Body of pancreas (tissue), 4 donors: ENCODE data around the gene ZNF175.

Source experiments
- POLR2A ChIP-seq, 3 donors: fragments of 450-650 bp; IDR thresholded peaks; one replicate each; pipeline ENCODE4 v1.6.1; 2016; ENCODE audit warnings: antibody characterized with exemption in 3 of 3, mild to moderate bottlenecking in 2 of 3
- TF ChIP-seq, protein P1 (sequence below), 7 experiments: fragments of 450-650 bp in 4 of 7; fragments of 200-600 bp in 3 of 7; sonication (generic) in 3 of 7; IDR thresholded peaks; one replicate each; pipeline ENCODE4 v1.5.1; 2016 to 2019; ENCODE audit warnings: antibody characterized with exemption in 7 of 7

- TF ChIP-seq, protein P1, sequence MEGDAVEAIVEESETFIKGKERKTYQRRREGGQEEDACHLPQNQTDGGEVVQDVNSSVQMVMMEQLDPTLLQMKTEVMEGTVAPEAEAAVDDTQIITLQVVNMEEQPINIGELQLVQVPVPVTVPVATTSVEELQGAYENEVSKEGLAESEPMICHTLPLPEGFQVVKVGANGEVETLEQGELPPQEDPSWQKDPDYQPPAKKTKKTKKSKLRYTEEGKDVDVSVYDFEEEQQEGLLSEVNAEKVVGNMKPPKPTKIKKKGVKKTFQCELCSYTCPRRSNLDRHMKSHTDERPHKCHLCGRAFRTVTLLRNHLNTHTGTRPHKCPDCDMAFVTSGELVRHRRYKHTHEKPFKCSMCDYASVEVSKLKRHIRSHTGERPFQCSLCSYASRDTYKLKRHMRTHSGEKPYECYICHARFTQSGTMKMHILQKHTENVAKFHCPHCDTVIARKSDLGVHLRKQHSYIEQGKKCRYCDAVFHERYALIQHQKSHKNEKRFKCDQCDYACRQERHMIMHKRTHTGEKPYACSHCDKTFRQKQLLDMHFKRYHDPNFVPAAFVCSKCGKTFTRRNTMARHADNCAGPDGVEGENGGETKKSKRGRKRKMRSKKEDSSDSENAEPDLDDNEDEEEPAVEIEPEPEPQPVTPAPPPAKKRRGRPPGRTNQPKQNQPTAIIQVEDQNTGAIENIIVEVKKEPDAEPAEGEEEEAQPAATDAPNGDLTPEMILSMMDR (IDR thresholded peaks at IDR 0.05), result no peak
- no peak for TF ChIP-seq POLR2A (IDR thresholded peaks at IDR 0.05)
Observed at GRCh38 chr19:51546107-51546649, 24.9 kb upstream of the ZNF175 start.
